ENCODE data around the gene NDUFV1. TPM values are rescaled to one million over a fixed set of nuclear protein-coding genes. Genes with fewer than 3 reads are reported as not detected.

NDUFV1 gene
- total RNA-seq, 1 experiment from 2014 or later: 242 TPM

GRCh38 chr11:67614730-67615714, 8.3 kb downstream of the NDUFV1 start:
- no peaks in the 10 kb centered on the region for H3K27me3 ChIP-seq (ENCODE audit: insufficient read depth, low read length)
- ChIA-PET RAD21 (ENCODE audit: low non-redundant PET in 1 of 2, low total read pairs in 2 of 2, uncharacterized antibody in 2 of 2, unreplicated experiment in 2 of 2) (interaction anchor here (0.9 to 1.1 kb wide), 2 partner anchors 42 to 44 kb away, joined by 3 read pairs; no protein-coding TSS in a partner anchor), CTCF (interaction anchor here (0.6 to 1.7 kb wide), 16 partner anchors 10 to 793 kb away, joined by 3 to 14 read pairs (median 3); partner anchors contain the start of gene NUDT8), POLR2A (no interaction called here)
- H3K9me2 ChIP-seq (ENCODE audit: insufficient read depth): no peaks in the 10 kb centered on the region
- peak; percentile 87 for ATAC-seq
- no peaks in the 10 kb centered on the region for H3K79me2 ChIP-seq (ENCODE audit: insufficient read depth, low read length)
- H3K4me3 ChIP-seq (replicated peaks in 1 of 2; ENCODE audit: low read depth in 1 of 2, low read length in 2 of 2): no peak overlapping the region
- intact Hi-C loops (cut with micrococcal nuclease): loop anchor here (1.0 kb wide), 1 partner anchor 44 kb away; no protein-coding TSS in a partner anchor
- DNase-seq (ENCODE audit: low read depth, low spot score): peak; percentile 41
- peak overlapping the region; percentile 48 for H3K4me2 ChIP-seq (ENCODE audit: low read length)
- H3K36me3 ChIP-seq (ENCODE audit: control insufficient read depth in 1 of 2, insufficient read depth in 2 of 2, low read length in 2 of 2): peaks cover 7% of the 10 kb centered on the region in 2 experiments; a peak in 3 of 4 replicates
- no peaks in the 10 kb centered on the region for H4K20me1 ChIP-seq (ENCODE audit: insufficient read depth)
- peaks cover 2 to 13% of the 10 kb centered on the region in 2 experiments; a peak in 2 of 4 replicates for H3K4me1 ChIP-seq (ENCODE audit: control insufficient read depth in 1 of 2, insufficient read depth in 2 of 2, low read length in 2 of 2)
- no TSS peak for BruUV-seq (replicated peaks)
- H3K9ac ChIP-seq (ENCODE audit: low read length): no peak overlapping the region
- no peaks in the 10 kb centered on the region for H3K9me3 ChIP-seq (ENCODE audit: control insufficient read depth in 1 of 2, insufficient read depth in 1 of 2, low read depth in 1 of 2, low read length in 2 of 2)
- peak overlapping the region; percentile 47 for H3K27ac ChIP-seq (ENCODE audit: low read depth, low read length)
- no peak overlapping the region for H2AFZ ChIP-seq (ENCODE audit: low read depth, low read length, poor library complexity, severe bottlenecking)
- TF ChIP-seq SRF (IDR thresholded peaks at IDR 0.05; ENCODE audit: low read depth) (no peak), CTCF (IDR thresholded peaks at IDR 0.05 in 2 of 3, conservative IDR thresholded peaks at IDR 0.05 in 1 of 3; ENCODE audit: borderline replicate concordance in 1 of 3, insufficient read depth in 1 of 3, low read depth in 2 of 3, low read length in 2 of 3) (peak; percentile 71 to 94 (median 81)), YY1 (IDR thresholded peaks at IDR 0.05; ENCODE audit: extremely low read depth, insufficient replicate concordance, low read depth, low read length) (peak; percentile 7), RAD21 (IDR thresholded peaks at IDR 0.05; ENCODE audit: low read depth) (peak; percentile 43)

Data from HCT116 (cell line).